ENCODE data around the gene ALG9.

DNA sequence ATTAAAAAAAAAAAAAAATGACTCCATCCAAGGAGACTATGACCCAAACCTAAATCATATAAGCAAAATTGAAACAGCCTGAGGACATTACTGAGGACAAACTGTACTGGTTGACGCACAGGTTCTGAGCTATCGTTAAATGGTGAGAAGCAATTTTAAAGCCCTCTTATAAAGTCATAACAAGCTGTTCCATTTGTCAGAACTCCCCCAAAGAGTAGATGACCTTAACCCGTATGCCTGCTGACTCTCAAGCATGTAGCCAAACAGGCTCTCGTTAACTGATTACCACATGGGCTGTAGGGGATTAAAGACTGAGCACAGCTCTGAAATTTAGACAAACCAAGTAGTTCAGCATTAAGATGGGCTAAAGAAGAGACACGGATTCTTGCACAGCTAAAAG lies 38.0 kb upstream of the ALG9 start:
- no peak for TF ChIP-seq POLR2A (IDR thresholded peaks at IDR 0.05; ENCODE audit: low read depth, low read length)
- TF ChIP-seq, protein P1, sequence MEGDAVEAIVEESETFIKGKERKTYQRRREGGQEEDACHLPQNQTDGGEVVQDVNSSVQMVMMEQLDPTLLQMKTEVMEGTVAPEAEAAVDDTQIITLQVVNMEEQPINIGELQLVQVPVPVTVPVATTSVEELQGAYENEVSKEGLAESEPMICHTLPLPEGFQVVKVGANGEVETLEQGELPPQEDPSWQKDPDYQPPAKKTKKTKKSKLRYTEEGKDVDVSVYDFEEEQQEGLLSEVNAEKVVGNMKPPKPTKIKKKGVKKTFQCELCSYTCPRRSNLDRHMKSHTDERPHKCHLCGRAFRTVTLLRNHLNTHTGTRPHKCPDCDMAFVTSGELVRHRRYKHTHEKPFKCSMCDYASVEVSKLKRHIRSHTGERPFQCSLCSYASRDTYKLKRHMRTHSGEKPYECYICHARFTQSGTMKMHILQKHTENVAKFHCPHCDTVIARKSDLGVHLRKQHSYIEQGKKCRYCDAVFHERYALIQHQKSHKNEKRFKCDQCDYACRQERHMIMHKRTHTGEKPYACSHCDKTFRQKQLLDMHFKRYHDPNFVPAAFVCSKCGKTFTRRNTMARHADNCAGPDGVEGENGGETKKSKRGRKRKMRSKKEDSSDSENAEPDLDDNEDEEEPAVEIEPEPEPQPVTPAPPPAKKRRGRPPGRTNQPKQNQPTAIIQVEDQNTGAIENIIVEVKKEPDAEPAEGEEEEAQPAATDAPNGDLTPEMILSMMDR (IDR thresholded peaks at IDR 0.05; ENCODE audit: extremely low read depth in 1 of 2, insufficient read depth in 1 of 2, low read depth in 1 of 2, low read length in 2 of 2), result no peak
- TF ChIP-seq, protein P2, sequence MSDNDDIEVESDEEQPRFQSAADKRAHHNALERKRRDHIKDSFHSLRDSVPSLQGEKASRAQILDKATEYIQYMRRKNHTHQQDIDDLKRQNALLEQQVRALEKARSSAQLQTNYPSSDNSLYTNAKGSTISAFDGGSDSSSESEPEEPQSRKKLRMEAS (IDR thresholded peaks at IDR 0.05; ENCODE audit: insufficient read depth, insufficient read length), result no peak
- no peak for TF ChIP-seq EZH2 (IDR thresholded peaks at IDR 0.05; ENCODE audit: borderline replicate concordance, low read depth, low read length, severe bottlenecking)
- TF ChIP-seq FOS (IDR thresholded peaks at IDR 0.05; ENCODE audit: borderline replicate concordance, insufficient read depth, low read length), result no peak
- no peak for TF ChIP-seq MYC (IDR thresholded peaks at IDR 0.05; ENCODE audit: low read depth, low read length)
- TF ChIP-seq POLR2AphosphoS5 (IDR thresholded peaks at IDR 0.05; ENCODE audit: insufficient read depth, low read depth, low read length), result no peak
- no peak for TF ChIP-seq JUN (IDR thresholded peaks at IDR 0.05; ENCODE audit: borderline replicate concordance, insufficient read depth, insufficient read length, low read depth)
- TF ChIP-seq GATA2 (IDR thresholded peaks at IDR 0.05; ENCODE audit: insufficient read depth, insufficient read length, low read depth, low read length), result no peak

Data from endothelial cell of umbilical vein (primary cell).